GM12878 (cell line): ENCODE data around the gene MCAT. TPM values are rescaled to one million over a fixed set of nuclear protein-coding genes. Genes with fewer than 3 reads are reported as not detected.

Source experiments
- ELK1 ChIP-seq: IDR thresholded peaks from 2 replicates; pipeline ENCODE4 v1.6.1; 2012; ENCODE audit warnings: low read depth, low read length, improper control_type of control experiment
- FOS ChIP-seq: IDR thresholded peaks from 3 replicates; pipeline ENCODE4 v1.6.1; 2011; ENCODE audit warnings: borderline replicate concordance; ENCODE audit not compliant: insufficient read length; ENCODE audit errors: extremely low read depth
- IKZF1 ChIP-seq: fragments of 450-650 bp; conservative IDR thresholded peaks from 2 replicates; pipeline ENCODE4 v1.6.1; 2017; ENCODE audit warnings: antibody characterized with exemption, mild to moderate bottlenecking
- IKZF2 ChIP-seq, 2 experiments: fragments of 450-650 bp; IDR thresholded peaks; 2 replicates each; pipeline ENCODE4 v1.6.1; 2017; ENCODE audit warnings: mild to moderate bottlenecking in 2 of 2, moderate library complexity in 2 of 2
- MLLT1 ChIP-seq: fragments of 450-650 bp; IDR thresholded peaks from 2 replicates; pipeline ENCODE4 v1.6.1; 2016; ENCODE audit warnings: mild to moderate bottlenecking
- MYB ChIP-seq: fragments of 150-350 bp; IDR thresholded peaks from 2 replicates; pipeline ENCODE4 v1.6.1; 2014; ENCODE audit warnings: mild to moderate bottlenecking, low read depth, low read length, borderline replicate concordance
- MYC ChIP-seq: IDR thresholded peaks from 2 replicates; pipeline ENCODE4 v1.6.1; 2011; ENCODE audit warnings: mild to moderate bottlenecking, low read length, moderate library complexity, inconsistent platforms; ENCODE audit not compliant: insufficient read depth, insufficient replicate concordance, insufficient read length, severe bottlenecking
- RAD21 ChIP-seq: IDR thresholded peaks from 2 replicates; pipeline ENCODE4 v1.6.1; 2011; ENCODE audit warnings: mild to moderate bottlenecking, low read depth, low read length, moderate library complexity; ENCODE audit not compliant: insufficient read depth
- RELB ChIP-seq: fragments of 450-650 bp; IDR thresholded peaks from 2 replicates; pipeline ENCODE4 v1.6.1; 2017; ENCODE audit warnings: low read depth, mild to moderate bottlenecking, moderate library complexity
- SIX5 ChIP-seq: IDR thresholded peaks from 2 replicates; pipeline ENCODE4 v1.6.1; 2011; ENCODE audit warnings: mild to moderate bottlenecking, low read depth, low read length, moderate library complexity; ENCODE audit not compliant: severe bottlenecking
- SREBF2 ChIP-seq: IDR thresholded peaks from 2 replicates; pipeline ENCODE4 v1.6.1; 2012; ENCODE audit warnings: mild to moderate bottlenecking, low read length
- ZNF592 ChIP-seq: fragments of 450-650 bp; IDR thresholded peaks from 2 replicates; pipeline ENCODE4 v1.6.1; 2017; ENCODE audit warnings: mild to moderate bottlenecking, moderate library complexity
- polyA plus RNA-seq, 11 experiments: library from polyadenylated mRNA; depleted of rRNA in 4 of 11; unstranded in 6 of 11; stranded (reverse) in 5 of 11; fragments of >200 nt; fragmentation: Nextera tagmentation in 4 of 11; fragmentation: Illumina TruSeq in 1 of 11; extraction: Ambion mirVana in 4 of 11; extraction: Trizol in 1 of 11; gene quantifications; 1 replicate in 1 of 11; 2 replicates in 10 of 11; pipeline versions ENCODE4 v1.2.1 to v1.2.3, GENCODE V29; 2011 to 2016; ENCODE audit warnings: inconsistent platforms in 2 of 11, missing spikeins in 2 of 11, low read depth in 1 of 11
- total RNA-seq, 4 experiments: library from RNA; depleted of rRNA in 3 of 4; stranded (reverse); fragments of >200 nt in 3 of 4; fragmentation: Illumina TruSeq in 1 of 4; extraction: Trizol in 1 of 4; gene quantifications; 2 replicates each; pipeline versions ENCODE4 v1.2.1 to v1.2.3, GENCODE V29; 2013 to 2021

The MCAT gene
- total and polyA plus RNA-seq, 10 of the 15 experiments (the other 5 are each of a cell fraction or from before 2014, with no cell fraction given), result 3.6 to 29.1 (median 19.3) TPM

- TF ChIP-seq ELK1 (no peak), SREBF2 (no peak), IKZF1 (no peak), IKZF2 (IDR thresholded peaks at IDR 0.05) (no peak), RAD21 (no peak), FOS (no peak), RELB (no peak), ZNF592 (no peak), SIX5 (no peak), MYB (no peak), MYC (no peak), MLLT1 (no peak)
Observed at GRCh38 chr22:43183496-43184277, 40.5 kb upstream of the MCAT start (continued).
